Adrenal gland (tissue), 5 donors: ENCODE results near the gene CLDN8.

Experiments
- CTCF ChIP-seq, 6 experiments: fragments of 450-650 bp in 4 of 6; fragments of 200-600 bp in 2 of 6; sonication (generic) in 1 of 6; IDR thresholded peaks; 1 replicate in 5 of 6; 2 replicates in 1 of 6; pipeline versions ENCODE4 v1.5.1 to v1.8.0; 2016 to 2021; ENCODE audit warnings: antibody characterized with exemption in 6 of 6, mild to moderate bottlenecking in 2 of 6, moderate library complexity in 1 of 6
- POLR2A ChIP-seq, 2 donors: fragments of 450-650 bp; IDR thresholded peaks; one replicate each; pipeline ENCODE4 v1.6.1; 2017; ENCODE audit warnings: antibody characterized with exemption in 2 of 2, mild to moderate bottlenecking in 2 of 2, moderate library complexity in 1 of 2
- donor health status: DM: no; HTN: no; CAD: no.

- TF ChIP-seq CTCF (IDR thresholded peaks at IDR 0.05) = no peak
- TF ChIP-seq POLR2A (IDR thresholded peaks at IDR 0.05) = no peak
These were observed 40.2 kb upstream of the CLDN8 start for GRCh38 chr21:30256100-30256499.
